ENCODE results near the gene TEX11. TPM values are rescaled to one million over a fixed set of nuclear protein-coding genes. Genes with fewer than 3 reads are reported as not detected.
A peak's percentile ranks its signal among the peaks of the same experiment; 100 is the strongest.
"Not testable (repeated sequence)": the region's sequence is repeated elsewhere in the genome, so short reads cannot be mapped to it uniquely, and the experiment has no call there.

Gene TEX11
- total RNA-seq, 1 experiment from 2014 or later, result not detected

DNA sequence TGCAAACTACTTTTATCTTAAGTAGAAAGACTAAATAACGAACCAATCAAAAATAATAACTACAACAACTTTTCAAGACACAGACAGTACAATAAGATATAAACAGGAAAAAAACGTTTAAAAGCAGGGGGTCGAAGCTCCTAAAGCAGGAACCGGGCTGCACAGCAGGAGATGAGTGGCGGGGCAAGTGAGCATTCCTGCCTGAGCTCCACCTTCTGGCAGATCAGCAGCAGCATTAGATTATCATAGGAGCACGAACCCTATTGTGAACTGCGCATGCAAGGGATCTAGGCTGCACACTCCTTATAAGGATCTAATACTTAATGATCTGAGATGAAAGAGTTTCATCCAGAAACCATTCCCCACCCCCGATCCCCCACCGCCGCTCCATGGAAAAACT lies 146.2 kb downstream of the TEX11 start:
- DNase-seq (ENCODE audit: low spot score), result peak; percentile 10
- Histone ChIP-seq H3K27ac (ENCODE audit: low read depth, low read length, poor library complexity, severe bottlenecking) (no peak overlapping the region), H3K27me3 (replicated peaks; ENCODE audit: insufficient read depth, low read depth, low read length, poor library complexity) (peaks cover 10% of the 10 kb centered on the region), H3K9me3 (ENCODE audit: low read depth, low read length, poor library complexity, severe bottlenecking) (no peaks in the 10 kb centered on the region), H3K36me3 (ENCODE audit: insufficient read depth, low read length, poor library complexity, severe bottlenecking) (no peaks in the 10 kb centered on the region), H3K4me3 (ENCODE audit: low read depth, low read length, poor library complexity, severe bottlenecking) (no peak overlapping the region), H3K4me1 (ENCODE audit: insufficient read depth, low read length, poor library complexity, severe bottlenecking) (no peaks in the 10 kb centered on the region)
- TF ChIP-seq EZH2 (IDR thresholded peaks at IDR 0.05; ENCODE audit: borderline replicate concordance, low read depth, low read length, poor library complexity, severe bottlenecking) (no peak), CTCF (conservative IDR thresholded peaks at IDR 0.05; ENCODE audit: low read depth, low read length) (0 out of 2 replicates have a peak, but pooled peaks have one; percentile 20)
- ChIA-PET CTCF (interaction anchor here (1.0 kb wide), 1 partner anchor 308 kb away, joined by 3 read pairs; no protein-coding TSS in a partner anchor), POLR2A (ENCODE audit: low non-redundant PET) (interaction anchor here (0.6 kb wide), 1 partner anchor 280 kb away, joined by 3 read pairs; no protein-coding TSS in a partner anchor)
- no TSS peak for BruUV-seq (replicated peaks)
- intact Hi-C loops (cut with micrococcal nuclease; ENCODE audit: unreplicated experiment), result loop anchor here (5.0 kb wide), 1 partner anchor 310 kb away; no protein-coding TSS in a partner anchor

DNA sequence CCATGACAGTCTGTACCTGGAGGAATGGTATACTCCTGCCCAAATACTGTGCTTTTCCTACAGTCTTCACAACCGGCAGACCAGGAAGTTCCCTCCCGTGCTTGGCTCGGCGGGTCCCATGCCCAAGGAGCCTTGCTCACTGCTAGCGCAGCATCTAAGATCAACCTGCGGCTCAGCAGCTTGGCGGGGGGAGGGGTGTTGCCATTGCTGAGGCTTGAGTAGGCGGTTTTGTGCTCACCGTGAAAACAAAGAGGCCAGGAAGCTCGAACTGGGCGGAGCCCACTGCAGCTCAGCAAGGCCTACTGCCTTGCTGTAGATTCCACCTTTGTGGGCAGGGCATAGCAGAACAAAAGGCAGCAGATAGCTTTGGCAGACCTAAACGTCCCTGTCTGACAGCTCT lies 152.7 kb downstream of the TEX11 start:
- Histone ChIP-seq H3K36me3 (ENCODE audit: insufficient read depth, low read length, poor library complexity, severe bottlenecking) (no peaks in the 10 kb centered on the region), H3K27me3 (replicated peaks; ENCODE audit: insufficient read depth, low read depth, low read length, poor library complexity) (no peaks in the 10 kb centered on the region), H3K4me3 (ENCODE audit: low read depth, low read length, poor library complexity, severe bottlenecking) (no peak overlapping the region), H3K9me3 (ENCODE audit: low read depth, low read length, poor library complexity, severe bottlenecking) (no peaks in the 10 kb centered on the region), H3K4me1 (ENCODE audit: insufficient read depth, low read length, poor library complexity, severe bottlenecking) (no peaks in the 10 kb centered on the region), H3K27ac (ENCODE audit: low read depth, low read length, poor library complexity, severe bottlenecking) (no peak overlapping the region)
- TF ChIP-seq EZH2 (IDR thresholded peaks at IDR 0.05; ENCODE audit: borderline replicate concordance, low read depth, low read length, poor library complexity, severe bottlenecking) (no peak), CTCF (conservative IDR thresholded peaks at IDR 0.05; ENCODE audit: low read depth, low read length) (no peak)
- ChIA-PET CTCF (no interaction called here), POLR2A (ENCODE audit: low non-redundant PET) (no interaction called here)
- BruUV-seq (replicated peaks), result no TSS peak
- intact Hi-C loops (cut with micrococcal nuclease; ENCODE audit: unreplicated experiment), result no loop called here
- no peak for DNase-seq (ENCODE audit: low spot score)

DNA sequence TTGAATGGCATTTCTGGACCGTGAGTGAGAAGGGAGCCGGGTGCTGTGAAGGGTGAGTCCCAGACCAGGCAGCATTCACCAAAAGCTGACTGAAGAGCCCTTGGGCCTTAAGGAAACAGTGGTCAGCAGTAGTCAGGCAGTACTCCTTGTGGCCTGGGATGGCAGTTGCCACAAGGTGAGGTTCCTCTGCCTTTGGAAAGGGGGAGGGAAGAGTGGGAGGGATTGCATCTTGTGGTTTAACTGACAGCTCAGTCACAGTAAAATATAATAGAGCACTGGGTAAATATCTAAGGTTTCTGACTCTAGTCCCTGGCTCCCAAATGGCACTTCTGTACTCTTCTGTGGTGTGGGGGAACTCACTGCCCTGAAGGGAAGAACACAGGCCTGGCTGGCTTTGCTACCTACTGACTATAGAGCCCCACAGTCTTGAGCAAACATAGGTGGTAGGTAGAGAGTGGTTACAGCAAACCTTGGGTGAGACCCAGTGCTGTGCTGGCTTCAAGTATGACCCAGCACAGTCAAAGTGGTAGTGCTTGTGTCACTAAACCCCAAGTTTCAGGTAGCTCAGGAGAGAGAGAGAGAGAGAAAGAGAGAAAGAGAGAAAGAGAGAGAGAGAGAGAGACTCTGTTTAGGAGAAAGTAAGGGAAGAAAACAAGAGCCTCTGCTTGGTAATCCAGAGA lies 154.2 kb downstream of the TEX11 start:
- intact Hi-C loops (cut with micrococcal nuclease; ENCODE audit: unreplicated experiment), result no loop called here
- POLR2A ChIA-PET (ENCODE audit: low non-redundant PET), result no interaction called here
- TF ChIP-seq CTCF (conservative IDR thresholded peaks at IDR 0.05; ENCODE audit: low read depth, low read length) (no peak), EZH2 (IDR thresholded peaks at IDR 0.05; ENCODE audit: borderline replicate concordance, low read depth, low read length, poor library complexity, severe bottlenecking) (no peak)

GRCh38 chrX:70733774-70734173 lies 174.7 kb downstream of the TEX11 start:
- H3K27ac ChIP-seq (ENCODE audit: low read depth, low read length, poor library complexity, severe bottlenecking); DNase-seq (ENCODE audit: low spot score); BruUV-seq (replicated peaks); H3K27me3 ChIP-seq (replicated peaks; ENCODE audit: insufficient read depth, low read depth, low read length, poor library complexity); H3K4me1 ChIP-seq (ENCODE audit: insufficient read depth, low read length, poor library complexity, severe bottlenecking); CTCF ChIA-PET; intact Hi-C loops (cut with micrococcal nuclease; ENCODE audit: unreplicated experiment); H3K36me3 ChIP-seq (ENCODE audit: insufficient read depth, low read length, poor library complexity, severe bottlenecking); POLR2A ChIA-PET (ENCODE audit: low non-redundant PET); H3K4me3 ChIP-seq (ENCODE audit: low read depth, low read length, poor library complexity, severe bottlenecking); H3K9me3 ChIP-seq (ENCODE audit: low read depth, low read length, poor library complexity, severe bottlenecking): not testable (repeated sequence)

More for the DNA sequence above, 154.2 kb downstream of the TEX11 start:
- H3K4me1 ChIP-seq (ENCODE audit: insufficient read depth, low read length, poor library complexity, severe bottlenecking), result no peaks in the 10 kb centered on the region
- H3K9me3 ChIP-seq (ENCODE audit: low read depth, low read length, poor library complexity, severe bottlenecking), result no peaks in the 10 kb centered on the region
- H3K4me3 ChIP-seq (ENCODE audit: low read depth, low read length, poor library complexity, severe bottlenecking), result no peak overlapping the region
- no TSS peak for BruUV-seq (replicated peaks)
- CTCF ChIA-PET, result no interaction called here
- no peak for DNase-seq (ENCODE audit: low spot score)
- H3K27me3 ChIP-seq (replicated peaks; ENCODE audit: insufficient read depth, low read depth, low read length, poor library complexity), result no peaks in the 10 kb centered on the region
- no peak overlapping the region for H3K27ac ChIP-seq (ENCODE audit: low read depth, low read length, poor library complexity, severe bottlenecking)
- no peaks in the 10 kb centered on the region for H3K36me3 ChIP-seq (ENCODE audit: insufficient read depth, low read length, poor library complexity, severe bottlenecking)

- H3K27ac ChIP-seq (ENCODE audit: low read depth, low read length, poor library complexity, severe bottlenecking); H3K4me1 ChIP-seq (ENCODE audit: insufficient read depth, low read length, poor library complexity, severe bottlenecking); POLR2A ChIA-PET (ENCODE audit: low non-redundant PET); intact Hi-C loops (cut with micrococcal nuclease; ENCODE audit: unreplicated experiment); DNase-seq (ENCODE audit: low spot score); CTCF ChIA-PET; H3K27me3 ChIP-seq (replicated peaks; ENCODE audit: insufficient read depth, low read depth, low read length, poor library complexity); H3K4me3 ChIP-seq (ENCODE audit: low read depth, low read length, poor library complexity, severe bottlenecking); BruUV-seq (replicated peaks); H3K36me3 ChIP-seq (ENCODE audit: insufficient read depth, low read length, poor library complexity, severe bottlenecking); H3K9me3 ChIP-seq (ENCODE audit: low read depth, low read length, poor library complexity, severe bottlenecking): not testable (repeated sequence)
Measured at GRCh38 chrX:70727961-70728360, 180.6 kb downstream of the TEX11 start.
